Astrocyte (in vitro differentiated cells and primary cell): ENCODE results near the gene ZNF587. TPM values are rescaled to one million over a fixed set of nuclear protein-coding genes. Genes with fewer than 3 reads are reported as not detected.
"Not testable (repeated sequence)": the region's sequence is repeated elsewhere in the genome, so short reads cannot be mapped to it uniquely, and the experiment has no call there.

ENCODE experiments used
- DNase-seq: peaks from one replicate; pipeline ENCODE4 v3.0.0-alpha.2; 2010; ENCODE audit warnings: low read depth
- FAIRE-seq: peaks from 2 replicates; lab custom pipeline; 2011; peaks lifted over from hg19 to GRCh38; lab: Jason Lieb, UNC
- H2AFZ ChIP-seq: 2 replicates; pipeline ENCODE4 v1.6.0; 2012; ENCODE audit warnings: low read depth, low read length, inconsistent platforms
- H3K27ac ChIP-seq: 2 replicates; pipeline ENCODE4 v1.5.1; 2011; ENCODE audit warnings: low read depth, low read length, inconsistent platforms
- H3K27me3 ChIP-seq: 2 replicates; pipeline ENCODE4 v1.6.0; 2011; ENCODE audit warnings: low read length, inconsistent platforms; ENCODE audit not compliant: insufficient read depth
- H3K36me3 ChIP-seq: 2 replicates; pipeline ENCODE4 v1.5.1; 2011; ENCODE audit warnings: low read length, inconsistent platforms; ENCODE audit not compliant: insufficient read depth
- H3K4me1 ChIP-seq: 2 replicates; pipeline ENCODE4 v1.5.1; 2011; ENCODE audit warnings: low read length, inconsistent platforms; ENCODE audit not compliant: insufficient read depth
- H3K4me2 ChIP-seq: 2 replicates; pipeline ENCODE4 v1.6.0; 2012; ENCODE audit warnings: low read length, inconsistent platforms
- H3K4me3 ChIP-seq: 2 replicates; pipeline ENCODE4 v1.5.1; 2011; ENCODE audit warnings: low read depth, mild to moderate bottlenecking, low read length, inconsistent platforms; ENCODE audit not compliant: insufficient read depth
- H3K79me2 ChIP-seq: 2 replicates; pipeline ENCODE4 v1.6.0; 2012; ENCODE audit warnings: mild to moderate bottlenecking, low read length, inconsistent platforms; ENCODE audit not compliant: insufficient read depth
- H3K9ac ChIP-seq: 2 replicates; pipeline ENCODE4 v1.6.0; 2012; ENCODE audit warnings: mild to moderate bottlenecking, low read length, inconsistent platforms
- H3K9me3 ChIP-seq: 2 replicates; pipeline ENCODE4 v1.5.1; 2012; ENCODE audit warnings: low read depth, mild to moderate bottlenecking, low read length, inconsistent platforms; ENCODE audit not compliant: insufficient read depth
- H4K20me1 ChIP-seq: 2 replicates; pipeline ENCODE4 v1.6.0; 2012; ENCODE audit warnings: low read length, inconsistent platforms; ENCODE audit not compliant: insufficient read depth
- H3K27ac Mint-ChIP-seq: one replicate; pipeline ENCODE4 v1.8.0; 2021; ENCODE audit warnings: mild to moderate bottlenecking, mixed read lengths; ENCODE audit not compliant: unreplicated experiment
- H3K27me3 Mint-ChIP-seq: one replicate; pipeline ENCODE4 v1.8.0; 2021; ENCODE audit warnings: low read depth, mixed read lengths; ENCODE audit not compliant: unreplicated experiment
- H3K36me3 Mint-ChIP-seq: one replicate; pipeline ENCODE4 v1.8.0; 2021; ENCODE audit warnings: low read depth, mixed read lengths; ENCODE audit not compliant: unreplicated experiment
- H3K4me1 Mint-ChIP-seq: one replicate; pipeline ENCODE4 v1.8.0; 2021; ENCODE audit warnings: low read depth, mixed read lengths; ENCODE audit not compliant: unreplicated experiment
- H3K4me3 Mint-ChIP-seq: one replicate; pipeline ENCODE4 v1.8.0; 2021; ENCODE audit warnings: mild to moderate bottlenecking, moderate library complexity, mixed read lengths; ENCODE audit not compliant: unreplicated experiment
- H3K9me3 Mint-ChIP-seq: one replicate; pipeline ENCODE4 v1.8.0; 2021; ENCODE audit warnings: mild to moderate bottlenecking, mixed read lengths; ENCODE audit not compliant: unreplicated experiment
- CTCF ChIP-seq: IDR thresholded peaks from 2 replicates; pipeline ENCODE4 v1.5.1; 2011; ENCODE audit warnings: low read depth, mild to moderate bottlenecking, inconsistent platforms, low read length, moderate library complexity; ENCODE audit not compliant: insufficient read depth
- EZH2 ChIP-seq: IDR thresholded peaks from 2 replicates; pipeline ENCODE4 v1.6.1; 2012; ENCODE audit warnings: mild to moderate bottlenecking, low read length, inconsistent platforms; ENCODE audit not compliant: insufficient read depth
- total RNA-seq: library from RNA; stranded (reverse); gene quantifications from 2 replicates; pipeline ENCODE4 v1.2.1, GENCODE V29; 2021

ZNF587 gene
- total RNA-seq, 1 donor from 2014 or later, result 37.4 TPM

- Histone ChIP-seq H3K27ac (no peak overlapping the region), H3K27me3 (no peaks in the 10 kb centered on the region), H3K9ac (no peak overlapping the region), H2AFZ (no peak overlapping the region), H3K4me3 (no peak overlapping the region), H3K4me1 (no peaks in the 10 kb centered on the region), H4K20me1 (no peaks in the 10 kb centered on the region), H3K9me3 (peaks cover 53% of the 10 kb centered on the region), H3K36me3 (peaks cover 33% of the 10 kb centered on the region), H3K4me2 (no peak overlapping the region), H3K79me2 (peaks cover 4% of the 10 kb centered on the region)
- TF ChIP-seq EZH2 (no peak), CTCF (no peak)
- Mint-ChIP-seq H3K9me3 (peaks cover 20% of the 10 kb centered on the region), H3K4me3 (no peak overlapping the region), H3K36me3 (peaks cover 44% of the 10 kb centered on the region), H3K27me3 (no peaks in the 10 kb centered on the region), H3K4me1 (peaks cover 3% of the 10 kb centered on the region), H3K27ac (no peak overlapping the region)
- FAIRE-seq (no peak), DNase-seq (no peak)
These were observed 18.3 kb downstream of the ZNF587 start for GRCh38 chr19:57867868-57868492.

GRCh38 chr19:57869655-57870054, 20.0 kb downstream of the ZNF587 start:
- peaks cover 53% of the 10 kb centered on the region for H3K36me3 Mint-ChIP-seq

GRCh38 chr19:57870225-57870624, 20.6 kb downstream of the ZNF587 start:
- no peak overlapping the region for H3K27ac ChIP-seq
- H3K9me3 ChIP-seq, result peaks cover 68% of the 10 kb centered on the region
- no peaks in the 10 kb centered on the region for H3K4me1 ChIP-seq
- no peak overlapping the region for H3K9ac ChIP-seq
- no peak overlapping the region for H3K4me3 ChIP-seq
- H3K79me2 ChIP-seq, result peaks cover 4% of the 10 kb centered on the region
- Mint-ChIP-seq H3K4me1 (peaks cover 3% of the 10 kb centered on the region), H3K36me3 (peaks cover 56% of the 10 kb centered on the region), H3K4me3 (no peak overlapping the region), H3K27me3 (no peaks in the 10 kb centered on the region), H3K27ac (no peak overlapping the region), H3K9me3 (peaks cover 34% of the 10 kb centered on the region)
- no peak overlapping the region for H2AFZ ChIP-seq
- H3K27me3 ChIP-seq, result no peaks in the 10 kb centered on the region
- H3K4me2 ChIP-seq, result no peak overlapping the region
- TF ChIP-seq EZH2 (no peak), CTCF (no peak)
- peaks cover 32% of the 10 kb centered on the region for H3K36me3 ChIP-seq
- FAIRE-seq (no peak), DNase-seq (no peak)
- no peaks in the 10 kb centered on the region for H4K20me1 ChIP-seq

More at GRCh38 chr19:57869655-57870054, 20.0 kb downstream of the ZNF587 start:
- FAIRE-seq, DNase-seq, H3K4me2 ChIP-seq, H2AFZ ChIP-seq, H4K20me1 ChIP-seq, H3K27ac Mint-ChIP-seq, H3K4me1 ChIP-seq, H3K27ac ChIP-seq, H3K4me3 ChIP-seq, H3K79me2 ChIP-seq, H3K4me3 Mint-ChIP-seq, H3K27me3 ChIP-seq, H3K4me1 Mint-ChIP-seq, H3K27me3 Mint-ChIP-seq, H3K9ac ChIP-seq: not testable (repeated sequence)
- H3K9me3 ChIP-seq, result peaks cover 66% of the 10 kb centered on the region
- H3K9me3 Mint-ChIP-seq, result peaks cover 33% of the 10 kb centered on the region
- peaks cover 37% of the 10 kb centered on the region for H3K36me3 ChIP-seq
